HG02840 (cell line): ENCODE measurements around the gene ACSF3.

Experiments used
- ATAC-seq: cut with Tn5 transposase; IDR thresholded peaks from one replicate; pipeline ENCODE4 v1.9.1; 2021; ENCODE audit warnings: mild to moderate bottlenecking, moderate library complexity, moderate number of reproducible peaks; ENCODE audit not compliant: unreplicated experiment, low FRiP score

Gene ACSF3

GRCh38 chr16:89170346-89171215, 76.9 kb downstream of the ACSF3 start:
- no peak for ATAC-seq

GRCh38 chr16:89171216-89172170, 77.8 kb downstream of the ACSF3 start, which contains the start of gene CDH15:
Gene CDH15 (plus strand): TSS chr16:89171748. CDS start chr16:89171832, 84 bp downstream.
- ATAC-seq, result peak; percentile 71

GRCh38 chr16:89172171-89172527, 78.5 kb downstream of the ACSF3 start:
- ATAC-seq, result no peak

GRCh38 chr16:89172528-89173173, 79.0 kb downstream of the ACSF3 start:
- ATAC-seq, result no peak

- no peak for ATAC-seq
These were observed 79.7 kb downstream of the ACSF3 start for GRCh38 chr16:89173174-89173921.

GRCh38 chr16:89174055-89174827, 80.6 kb downstream of the ACSF3 start:
- ATAC-seq, result no peak

GRCh38 chr16:89174877-89175276, 81.2 kb downstream of the ACSF3 start:
- no peak for ATAC-seq

- no peak for ATAC-seq
These were observed 81.9 kb downstream of the ACSF3 start for GRCh38 chr16:89175280-89176146.

- ATAC-seq, result no peak
These were observed 82.6 kb downstream of the ACSF3 start for GRCh38 chr16:89176147-89176690.

GRCh38 chr16:89176717-89177116, 83.1 kb downstream of the ACSF3 start:
- ATAC-seq, result no peak

- no peak for ATAC-seq
These were observed 83.8 kb downstream of the ACSF3 start for GRCh38 chr16:89177501-89177900.

GRCh38 chr16:89178453-89179147, 84.9 kb downstream of the ACSF3 start:
- no peak for ATAC-seq

- ATAC-seq, result no peak
These were observed 85.5 kb downstream of the ACSF3 start for GRCh38 chr16:89179148-89179484.

GRCh38 chr16:89179656-89180315, 86.1 kb downstream of the ACSF3 start:
- no peak for ATAC-seq

GRCh38 chr16:89183463-89183862, 89.8 kb downstream of the ACSF3 start:
- ATAC-seq, result no peak

- no peak for ATAC-seq
These were observed 90.5 kb downstream of the ACSF3 start for GRCh38 chr16:89183975-89184676.

- no peak for ATAC-seq
These were observed 91.0 kb downstream of the ACSF3 start for GRCh38 chr16:89184677-89184932.
